HEK293T (cell line): ENCODE data around the gene PPP2R3C.

Experiments
- ARNT ChIP-seq: fragments of 450-650 bp; IDR thresholded peaks from 2 replicates; pipeline ENCODE4 v1.6.1; 2017; ENCODE audit warnings: mild to moderate bottlenecking
- BHLHE40 ChIP-seq: fragments of 450-650 bp; IDR thresholded peaks from 2 replicates; pipeline ENCODE4 v1.6.1; 2016; ENCODE audit warnings: mild to moderate bottlenecking, moderate library complexity, borderline replicate concordance
- ELF4 ChIP-seq: fragments of 450-650 bp; IDR thresholded peaks from 2 replicates; pipeline ENCODE4 v1.6.1; 2017; ENCODE audit warnings: antibody characterized with exemption
- FOXA1 ChIP-seq: fragments of 450-650 bp; IDR thresholded peaks from 2 replicates; pipeline ENCODE4 v1.6.1; 2016; ENCODE audit warnings: mild to moderate bottlenecking
- FOXK2 ChIP-seq: fragments of 450-650 bp; IDR thresholded peaks from 2 replicates; pipeline ENCODE4 v1.6.1; 2016; ENCODE audit warnings: mild to moderate bottlenecking
- FOXM1 ChIP-seq: fragments of 450-650 bp; IDR thresholded peaks from 2 replicates; pipeline ENCODE4 v1.6.1; 2017; ENCODE audit warnings: mild to moderate bottlenecking, borderline replicate concordance
- HDGF ChIP-seq: fragments of 450-650 bp; IDR thresholded peaks from 2 replicates; pipeline ENCODE4 v1.6.1; 2017; ENCODE audit warnings: antibody characterized with exemption, borderline replicate concordance
- L3MBTL2 ChIP-seq: fragments of 450-650 bp; conservative IDR thresholded peaks from 2 replicates; pipeline ENCODE4 v1.6.1; 2016; ENCODE audit warnings: mild to moderate bottlenecking
- SP1 ChIP-seq: fragments of 450-650 bp; IDR thresholded peaks from 2 replicates; pipeline ENCODE4 v1.6.1; 2017
- SUZ12 ChIP-seq: fragments of 450-650 bp; IDR thresholded peaks from 2 replicates; pipeline ENCODE4 v1.6.1; 2016; ENCODE audit warnings: mild to moderate bottlenecking
- TARDBP ChIP-seq: fragments of 450-650 bp; IDR thresholded peaks from 2 replicates; pipeline ENCODE4 v1.6.1; 2016
- ZNF384 ChIP-seq: fragments of 450-650 bp; IDR thresholded peaks from 2 replicates; pipeline ENCODE4 v1.6.1; 2016

DNA sequence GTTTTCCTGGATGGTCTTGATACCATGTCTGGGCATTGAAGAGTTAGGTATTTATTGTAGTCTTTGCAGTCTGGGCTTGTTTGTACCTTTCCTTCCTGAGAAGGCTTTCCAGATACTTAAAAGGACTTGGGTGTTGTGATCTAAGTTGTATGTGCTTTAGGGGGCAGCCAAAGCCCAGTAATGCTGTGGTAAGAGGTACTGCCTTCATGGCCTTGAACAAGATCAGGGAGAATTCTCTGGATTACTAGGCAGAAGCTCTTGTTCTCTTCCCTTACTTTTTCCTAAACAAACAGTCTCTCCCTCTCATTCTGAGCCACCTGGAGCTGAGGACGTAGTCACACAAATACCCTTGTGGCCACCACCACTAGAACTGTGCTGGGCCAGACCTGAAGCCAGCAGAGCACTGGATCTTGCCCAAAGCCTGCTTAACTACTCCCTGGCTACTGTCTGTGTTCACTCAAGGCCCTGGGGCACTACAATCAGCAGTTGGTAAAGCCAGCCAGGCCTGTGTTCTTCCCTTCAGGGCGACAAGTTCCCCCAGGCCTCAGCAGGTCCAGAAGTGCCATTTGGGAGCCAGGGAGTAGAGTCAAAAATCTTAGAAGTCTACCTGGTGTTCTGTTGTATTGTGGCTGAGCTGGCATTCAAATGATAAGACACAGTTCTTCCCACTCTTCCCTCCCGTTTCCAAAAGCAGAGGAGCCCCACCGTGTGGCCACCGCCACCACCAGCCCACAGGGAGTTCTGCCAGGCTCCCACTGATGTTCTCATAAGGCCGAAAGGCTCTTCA is 11.9 kb upstream of the PPP2R3C start:
- TF ChIP-seq SUZ12 (no peak), L3MBTL2 (no peak), FOXA1 (no peak), FOXM1 (no peak), ELF4 (no peak), ZNF384 (no peak), HDGF (no peak), BHLHE40 (no peak), ARNT (no peak), FOXK2 (no peak), TARDBP (no peak), SP1 (no peak)
